ENCODE data around the gene COA4. TPM values are rescaled to one million over a fixed set of nuclear protein-coding genes. Genes with fewer than 3 reads are reported as not detected.

Gene COA4
- 126 to 150 TPM (median 133 TPM) in 5 replicates for total RNA-seq (2022; extraction: Qiagen RNA extraction; ENCODE audit: low read depth)

GRCh38 chr11:73876424-73877310 lies at the start of gene COA4, which contains the start of gene PAAF1:
Gene COA4 (minus strand): TSS chr11:73876846. CDS start chr11:73873378, 3,468 bp downstream.
Gene PAAF1 (plus strand): TSS chr11:73876999. CDS start chr11:73877022, 23 bp downstream.

Other genes starting within 250 kb of the COA4 start
- 0.48 to 1.4 TPM (median 1.1 TPM) in 5 replicates for gene PLEKHB1, start 230.3 kb downstream of the COA4 start, total RNA-seq (2022; extraction: Qiagen RNA extraction; ENCODE audit: low read depth)
- 42.5 to 72.8 TPM (median 69.9 TPM) in 5 replicates for gene RAB6A, start 115.8 kb downstream of the COA4 start, total RNA-seq (2022; extraction: Qiagen RNA extraction; ENCODE audit: low read depth)
- gene MRPL48, start 89.0 kb downstream of the COA4 start, total RNA-seq (2022; extraction: Qiagen RNA extraction; ENCODE audit: low read depth) = 45.3 to 66.7 TPM (median 52.9 TPM) in 5 replicates
- gene PAAF1, start 153 bp upstream of the COA4 start, total RNA-seq (2022; extraction: Qiagen RNA extraction; ENCODE audit: low read depth) = 10.7 to 13.6 TPM (median 12.0 TPM) in 5 replicates
- gene DNAJB13, start 74.2 kb upstream of the COA4 start, total RNA-seq (2022; extraction: Qiagen RNA extraction; ENCODE audit: low read depth) = 0.22 to 1.4 TPM (median 0.53 TPM) in 5 replicates
- gene UCP2, start 106.0 kb upstream of the COA4 start, total RNA-seq (2022; extraction: Qiagen RNA extraction; ENCODE audit: low read depth) = 69.4 to 85.8 TPM (median 75.8 TPM) in 5 replicates
- gene UCP3, start 132.2 kb upstream of the COA4 start, total RNA-seq (2022; extraction: Qiagen RNA extraction; ENCODE audit: low read depth) = 0.97 to 2.8 TPM (median 1.3 TPM) in 5 replicates

All from A549 treated with ZK216348 at 1 μM for 4 hours (cell line).